ENCODE data around the gene CASP10. TPM values are rescaled to one million over a fixed set of nuclear protein-coding genes. Genes with fewer than 3 reads are reported as not detected.

CASP10 gene
- total and polyA plus RNA-seq, 2 of the 13 experiments (the other 11 are each of a cell fraction or from before 2014, with no cell fraction given) = 22.2 to 23.8 TPM

DNA sequence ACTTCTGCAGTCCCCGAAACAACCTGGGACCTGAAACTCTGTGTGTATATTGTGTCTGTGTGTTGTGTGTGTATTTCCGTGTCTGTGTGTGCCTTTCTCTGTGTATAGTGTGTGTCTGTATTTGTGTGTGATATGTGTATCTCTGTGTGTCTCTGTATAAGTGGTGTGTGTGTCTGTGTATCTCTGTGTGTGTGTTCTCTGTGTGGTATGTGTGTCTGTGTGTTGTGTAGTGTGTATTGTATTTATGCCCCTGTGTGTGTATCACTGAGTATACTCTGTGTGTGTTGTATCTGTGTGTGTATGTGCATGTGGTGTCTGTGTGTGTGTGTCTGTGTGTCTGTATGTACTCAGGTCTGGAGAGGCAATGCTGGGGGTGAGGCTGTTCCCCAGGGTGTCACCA, 89.0 kb downstream of the CASP10 start (continued):
- TF ChIP-seq, protein P1, sequence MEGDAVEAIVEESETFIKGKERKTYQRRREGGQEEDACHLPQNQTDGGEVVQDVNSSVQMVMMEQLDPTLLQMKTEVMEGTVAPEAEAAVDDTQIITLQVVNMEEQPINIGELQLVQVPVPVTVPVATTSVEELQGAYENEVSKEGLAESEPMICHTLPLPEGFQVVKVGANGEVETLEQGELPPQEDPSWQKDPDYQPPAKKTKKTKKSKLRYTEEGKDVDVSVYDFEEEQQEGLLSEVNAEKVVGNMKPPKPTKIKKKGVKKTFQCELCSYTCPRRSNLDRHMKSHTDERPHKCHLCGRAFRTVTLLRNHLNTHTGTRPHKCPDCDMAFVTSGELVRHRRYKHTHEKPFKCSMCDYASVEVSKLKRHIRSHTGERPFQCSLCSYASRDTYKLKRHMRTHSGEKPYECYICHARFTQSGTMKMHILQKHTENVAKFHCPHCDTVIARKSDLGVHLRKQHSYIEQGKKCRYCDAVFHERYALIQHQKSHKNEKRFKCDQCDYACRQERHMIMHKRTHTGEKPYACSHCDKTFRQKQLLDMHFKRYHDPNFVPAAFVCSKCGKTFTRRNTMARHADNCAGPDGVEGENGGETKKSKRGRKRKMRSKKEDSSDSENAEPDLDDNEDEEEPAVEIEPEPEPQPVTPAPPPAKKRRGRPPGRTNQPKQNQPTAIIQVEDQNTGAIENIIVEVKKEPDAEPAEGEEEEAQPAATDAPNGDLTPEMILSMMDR (CRISPR knock-in tag; IDR thresholded peaks at IDR 0.05) = no peak
- no peak for TF ChIP-seq ZNF121 (CRISPR knock-in tag; IDR thresholded peaks at IDR 0.05)
- TF ChIP-seq ZNF570 (CRISPR knock-in tag; IDR thresholded peaks at IDR 0.05; ENCODE audit: borderline replicate concordance) = no peak
- 0 out of 2 replicates have a peak, but pooled peaks have one; percentile 28 for TF ChIP-seq ZNF207 (IDR thresholded peaks at IDR 0.05; ENCODE audit: borderline replicate concordance)
- 0 out of 2 replicates have a peak, but pooled peaks have one; percentile 20 for TF ChIP-seq FOXK2 (IDR thresholded peaks at IDR 0.05)
- no peak for TF ChIP-seq ZMYM4 (CRISPR knock-in tag; IDR thresholded peaks at IDR 0.05)
- TF ChIP-seq POLR2G (IDR thresholded peaks at IDR 0.05; ENCODE audit: low read depth, low read length) = no peak
- TF ChIP-seq ZNF746 (CRISPR knock-in tag; IDR thresholded peaks at IDR 0.05) = no peak
- TF ChIP-seq ATF7 (IDR thresholded peaks at IDR 0.05) = 0 out of 2 replicates have a peak, but pooled peaks have one; percentile 14
- TF ChIP-seq ATF7 (CRISPR knock-in tag; IDR thresholded peaks at IDR 0.05) = no peak
- TF ChIP-seq ZC3H13 (CRISPR knock-in tag; IDR thresholded peaks at IDR 0.05) = no peak
- TF ChIP-seq, protein P2, sequence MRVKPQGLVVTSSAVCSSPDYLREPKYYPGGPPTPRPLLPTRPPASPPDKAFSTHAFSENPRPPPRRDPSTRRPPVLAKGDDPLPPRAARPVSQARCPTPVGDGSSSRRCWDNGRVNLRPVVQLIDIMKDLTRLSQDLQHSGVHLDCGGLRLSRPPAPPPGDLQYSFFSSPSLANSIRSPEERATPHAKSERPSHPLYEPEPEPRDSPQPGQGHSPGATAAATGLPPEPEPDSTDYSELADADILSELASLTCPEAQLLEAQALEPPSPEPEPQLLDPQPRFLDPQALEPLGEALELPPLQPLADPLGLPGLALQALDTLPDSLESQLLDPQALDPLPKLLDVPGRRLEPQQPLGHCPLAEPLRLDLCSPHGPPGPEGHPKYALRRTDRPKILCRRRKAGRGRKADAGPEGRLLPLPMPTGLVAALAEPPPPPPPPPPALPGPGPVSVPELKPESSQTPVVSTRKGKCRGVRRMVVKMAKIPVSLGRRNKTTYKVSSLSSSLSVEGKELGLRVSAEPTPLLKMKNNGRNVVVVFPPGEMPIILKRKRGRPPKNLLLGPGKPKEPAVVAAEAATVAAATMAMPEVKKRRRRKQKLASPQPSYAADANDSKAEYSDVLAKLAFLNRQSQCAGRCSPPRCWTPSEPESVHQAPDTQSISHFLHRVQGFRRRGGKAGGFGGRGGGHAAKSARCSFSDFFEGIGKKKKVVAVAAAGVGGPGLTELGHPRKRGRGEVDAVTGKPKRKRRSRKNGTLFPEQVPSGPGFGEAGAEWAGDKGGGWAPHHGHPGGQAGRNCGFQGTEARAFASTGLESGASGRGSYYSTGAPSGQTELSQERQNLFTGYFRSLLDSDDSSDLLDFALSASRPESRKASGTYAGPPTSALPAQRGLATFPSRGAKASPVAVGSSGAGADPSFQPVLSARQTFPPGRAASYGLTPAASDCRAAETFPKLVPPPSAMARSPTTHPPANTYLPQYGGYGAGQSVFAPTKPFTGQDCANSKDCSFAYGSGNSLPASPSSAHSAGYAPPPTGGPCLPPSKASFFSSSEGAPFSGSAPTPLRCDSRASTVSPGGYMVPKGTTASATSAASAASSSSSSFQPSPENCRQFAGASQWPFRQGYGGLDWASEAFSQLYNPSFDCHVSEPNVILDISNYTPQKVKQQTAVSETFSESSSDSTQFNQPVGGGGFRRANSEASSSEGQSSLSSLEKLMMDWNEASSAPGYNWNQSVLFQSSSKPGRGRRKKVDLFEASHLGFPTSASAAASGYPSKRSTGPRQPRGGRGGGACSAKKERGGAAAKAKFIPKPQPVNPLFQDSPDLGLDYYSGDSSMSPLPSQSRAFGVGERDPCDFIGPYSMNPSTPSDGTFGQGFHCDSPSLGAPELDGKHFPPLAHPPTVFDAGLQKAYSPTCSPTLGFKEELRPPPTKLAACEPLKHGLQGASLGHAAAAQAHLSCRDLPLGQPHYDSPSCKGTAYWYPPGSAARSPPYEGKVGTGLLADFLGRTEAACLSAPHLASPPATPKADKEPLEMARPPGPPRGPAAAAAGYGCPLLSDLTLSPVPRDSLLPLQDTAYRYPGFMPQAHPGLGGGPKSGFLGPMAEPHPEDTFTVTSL (CRISPR knock-in tag; IDR thresholded peaks at IDR 0.05; ENCODE audit: borderline replicate concordance) = no peak
- TF ChIP-seq, protein P3, sequence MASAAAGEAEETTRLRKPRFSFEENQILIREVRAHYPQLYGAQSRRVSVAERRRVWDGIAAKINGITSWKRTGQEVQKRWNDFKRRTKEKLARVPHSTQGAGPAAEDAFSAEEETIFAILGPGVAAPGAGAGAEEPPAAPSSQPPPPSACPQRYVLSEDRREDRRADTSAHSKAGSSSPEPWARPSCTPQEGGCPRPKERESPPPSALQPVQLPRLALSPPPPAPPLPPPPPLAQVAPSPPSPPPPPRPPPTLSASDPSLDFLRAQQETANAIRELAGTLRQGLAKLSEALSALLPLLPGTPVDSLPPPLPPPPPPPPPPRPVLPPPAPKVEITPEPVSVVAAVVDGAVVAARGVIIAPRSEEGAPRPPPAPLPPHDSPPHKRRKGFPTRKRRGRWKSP (CRISPR knock-in tag; IDR thresholded peaks at IDR 0.05) = no peak
- 0 out of 2 replicates have a peak, but pooled peaks have one; percentile 44 for TF ChIP-seq FOXA1 (IDR thresholded peaks at IDR 0.05)
- no peak for TF ChIP-seq FOXA1 (CRISPR knock-in tag; IDR thresholded peaks at IDR 0.05)
- TF ChIP-seq GZF1 (CRISPR knock-in tag; IDR thresholded peaks at IDR 0.05) = no peak
- TF ChIP-seq, protein P4, sequence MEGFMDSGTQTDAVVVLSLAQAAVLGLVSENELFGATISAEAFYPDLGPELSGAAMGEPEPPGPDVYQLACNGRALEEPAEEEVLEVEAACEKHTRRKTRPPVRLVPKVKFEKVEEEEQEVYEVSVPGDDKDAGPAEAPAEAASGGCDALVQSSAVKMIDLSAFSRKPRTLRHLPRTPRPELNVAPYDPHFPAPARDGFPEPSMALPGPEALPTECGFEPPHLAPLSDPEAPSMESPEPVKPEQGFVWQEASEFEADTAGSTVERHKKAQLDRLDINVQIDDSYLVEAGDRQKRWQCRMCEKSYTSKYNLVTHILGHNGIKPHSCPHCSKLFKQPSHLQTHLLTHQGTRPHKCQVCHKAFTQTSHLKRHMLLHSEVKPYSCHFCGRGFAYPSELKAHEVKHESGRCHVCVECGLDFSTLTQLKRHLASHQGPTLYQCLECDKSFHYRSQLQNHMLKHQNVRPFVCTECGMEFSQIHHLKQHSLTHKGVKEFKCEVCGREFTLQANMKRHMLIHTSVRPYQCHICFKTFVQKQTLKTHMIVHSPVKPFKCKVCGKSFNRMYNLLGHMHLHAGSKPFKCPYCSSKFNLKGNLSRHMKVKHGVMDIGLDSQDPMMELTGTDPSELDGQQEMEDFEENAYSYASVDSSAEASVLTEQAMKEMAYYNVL (CRISPR knock-in tag; IDR thresholded peaks at IDR 0.05; ENCODE audit: borderline replicate concordance) = no peak
- TF ChIP-seq, protein P5, sequence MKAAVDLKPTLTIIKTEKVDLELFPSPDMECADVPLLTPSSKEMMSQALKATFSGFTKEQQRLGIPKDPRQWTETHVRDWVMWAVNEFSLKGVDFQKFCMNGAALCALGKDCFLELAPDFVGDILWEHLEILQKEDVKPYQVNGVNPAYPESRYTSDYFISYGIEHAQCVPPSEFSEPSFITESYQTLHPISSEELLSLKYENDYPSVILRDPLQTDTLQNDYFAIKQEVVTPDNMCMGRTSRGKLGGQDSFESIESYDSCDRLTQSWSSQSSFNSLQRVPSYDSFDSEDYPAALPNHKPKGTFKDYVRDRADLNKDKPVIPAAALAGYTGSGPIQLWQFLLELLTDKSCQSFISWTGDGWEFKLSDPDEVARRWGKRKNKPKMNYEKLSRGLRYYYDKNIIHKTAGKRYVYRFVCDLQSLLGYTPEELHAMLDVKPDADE (CRISPR knock-in tag; IDR thresholded peaks at IDR 0.05) = no peak

Data from HepG2 (cell line).